HG03460 (cell line): Measurements from ENCODE around the gene EIF4EBP2.

Experiments used
- ATAC-seq: cut with Tn5 transposase; IDR thresholded peaks from one replicate; pipeline ENCODE4 v1.9.1; 2021; ENCODE audit not compliant: unreplicated experiment

Gene EIF4EBP2, protein sequence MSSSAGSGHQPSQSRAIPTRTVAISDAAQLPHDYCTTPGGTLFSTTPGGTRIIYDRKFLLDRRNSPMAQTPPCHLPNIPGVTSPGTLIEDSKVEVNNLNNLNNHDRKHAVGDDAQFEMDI

DNA sequence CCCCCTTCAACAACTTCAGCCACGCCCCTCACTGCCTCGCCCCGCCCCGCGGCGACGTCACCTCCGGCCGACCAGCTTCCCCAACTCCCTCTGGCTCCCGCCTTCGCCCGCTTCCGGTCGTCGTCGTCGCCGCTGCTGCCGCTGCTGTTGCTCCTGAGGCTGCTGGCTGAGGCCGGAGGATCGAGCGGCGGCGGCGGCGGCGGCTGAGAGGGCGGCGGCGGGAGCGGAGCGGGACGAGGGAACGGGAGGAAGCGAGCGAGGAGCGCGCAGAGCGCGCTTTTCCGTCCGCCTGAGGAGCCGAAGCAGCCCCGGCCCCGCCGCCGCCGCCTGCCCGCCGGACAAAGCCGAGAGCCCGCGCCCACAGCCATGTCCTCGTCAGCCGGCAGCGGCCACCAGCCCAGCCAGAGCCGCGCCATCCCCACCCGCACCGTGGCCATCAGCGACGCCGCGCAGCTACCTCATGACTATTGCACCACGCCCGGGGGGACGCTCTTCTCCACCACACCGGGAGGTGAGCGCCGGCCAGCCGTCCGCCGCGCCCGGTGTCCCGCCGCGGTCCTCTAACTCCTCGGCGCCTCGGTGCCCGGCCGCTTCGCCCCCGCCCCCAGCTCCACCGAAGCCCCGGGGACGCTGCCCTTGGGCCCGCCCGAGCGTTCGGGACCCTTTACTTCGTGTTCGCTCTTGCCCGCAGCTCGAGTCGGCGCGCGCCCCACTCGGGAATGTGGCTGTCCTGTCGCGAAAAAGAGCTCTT is at the start of gene EIF4EBP2:
Gene EIF4EBP2 (plus strand): TSS at position 110 of the 751 bp plus-strand sequence. CDS start 257 bp downstream, at position 367.
- peak; percentile 85 for ATAC-seq

DNA sequence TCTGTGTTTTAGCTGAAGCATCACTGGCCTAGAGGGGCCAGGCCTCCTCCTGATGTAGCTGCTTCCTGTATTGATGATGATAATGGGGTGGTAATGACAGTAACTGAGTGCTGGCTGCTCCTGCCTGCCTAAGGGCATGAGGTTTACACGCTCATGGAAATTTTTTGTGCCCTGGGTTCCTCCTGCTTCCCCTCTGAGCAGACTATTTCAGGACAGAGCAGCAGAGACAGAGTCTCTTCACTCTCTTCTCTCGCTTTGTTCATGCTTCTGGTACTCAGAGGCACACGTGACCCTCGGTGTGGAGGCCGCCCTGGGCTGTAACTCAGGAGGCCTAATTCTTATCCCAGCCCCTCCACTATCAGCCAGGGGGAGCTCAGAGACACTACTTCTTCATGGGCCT is 49.4 kb upstream of the EIF4EBP2 start:
- ATAC-seq: peak; percentile 15

DNA sequence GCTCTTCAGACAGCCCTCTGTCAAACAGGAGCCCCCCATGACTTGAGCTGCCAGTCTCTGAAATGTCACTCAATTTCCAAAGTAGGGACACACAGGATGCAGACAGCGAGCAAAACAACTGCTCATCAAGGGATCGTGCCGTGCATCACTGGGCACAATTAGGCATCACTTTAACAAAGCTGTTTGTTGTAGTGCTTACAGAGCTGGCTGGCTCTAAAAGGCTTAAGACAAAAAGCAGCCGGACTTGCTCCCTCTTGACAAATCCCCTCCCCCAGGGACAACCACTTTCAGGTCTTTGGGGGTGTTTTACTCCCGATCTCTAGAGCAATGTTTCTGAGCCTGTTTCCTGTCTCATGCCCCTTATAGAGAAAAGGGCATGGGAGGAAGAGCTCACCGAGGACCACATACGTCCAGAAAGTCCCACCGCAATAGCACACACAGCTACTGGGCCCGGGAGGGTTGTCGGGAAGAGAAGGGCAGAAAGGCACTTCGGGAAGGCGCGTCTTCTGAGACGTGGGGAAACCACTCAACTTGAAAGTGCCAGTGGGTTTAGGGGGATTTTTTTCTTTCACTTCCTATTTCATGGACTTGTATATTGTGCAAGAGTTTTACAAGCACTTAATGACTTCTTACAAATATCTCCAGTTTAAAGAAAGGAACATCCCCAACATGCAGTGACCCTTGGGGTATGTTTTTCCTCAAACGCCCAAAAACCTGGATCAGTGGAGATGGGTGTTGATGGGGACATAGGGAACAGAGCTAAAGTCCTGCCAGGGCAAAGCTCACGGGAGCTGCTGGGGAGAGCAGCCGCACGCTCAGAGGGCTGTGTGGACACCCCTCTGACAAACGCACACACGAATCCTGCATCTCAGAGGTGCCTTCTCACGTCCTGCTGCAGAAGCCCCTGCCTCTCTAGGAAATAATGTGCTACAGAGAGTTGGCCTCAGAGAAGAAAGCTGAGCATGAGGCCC is 48.6 kb upstream of the EIF4EBP2 start:
- peak; percentile 57 for ATAC-seq

DNA sequence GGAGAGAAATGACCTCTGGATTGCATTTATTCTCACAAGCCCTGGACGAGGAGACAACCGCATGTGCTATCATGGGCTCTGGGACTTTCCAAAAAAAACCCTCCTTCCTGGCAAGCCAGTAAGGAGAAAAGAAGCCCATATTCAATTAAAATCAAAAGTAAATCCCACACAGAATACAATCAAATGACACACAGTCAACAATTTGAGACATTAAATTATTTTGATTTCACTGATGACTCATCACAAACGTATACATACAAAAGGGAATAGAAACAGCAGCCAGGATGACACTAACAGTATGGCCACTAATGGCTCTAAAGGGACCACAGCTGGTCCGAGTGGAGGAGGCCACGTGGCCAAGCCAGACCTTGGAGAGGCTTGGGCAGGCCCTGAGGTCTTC is 46.4 kb upstream of the EIF4EBP2 start:
- ATAC-seq: no peak

DNA sequence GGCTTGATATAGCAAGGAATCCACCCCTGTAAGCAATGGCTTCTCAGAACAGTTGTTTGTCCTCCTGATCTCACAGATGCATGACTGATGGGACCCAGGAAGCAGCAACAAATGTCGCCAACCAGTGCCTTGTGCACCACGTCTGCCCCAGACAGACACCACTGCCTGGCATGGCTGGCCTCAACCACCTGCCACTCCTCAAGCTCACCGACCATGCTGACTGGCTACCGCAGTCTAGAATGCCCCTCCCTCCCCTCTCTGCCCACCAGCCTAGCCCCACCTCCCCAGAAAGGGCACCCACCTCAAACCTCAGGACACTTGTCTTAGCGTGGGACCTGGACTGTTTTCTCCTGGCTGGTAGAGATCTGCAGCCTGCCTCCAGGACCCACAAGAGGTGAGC is 45.5 kb upstream of the EIF4EBP2 start:
- ATAC-seq: no peak

DNA sequence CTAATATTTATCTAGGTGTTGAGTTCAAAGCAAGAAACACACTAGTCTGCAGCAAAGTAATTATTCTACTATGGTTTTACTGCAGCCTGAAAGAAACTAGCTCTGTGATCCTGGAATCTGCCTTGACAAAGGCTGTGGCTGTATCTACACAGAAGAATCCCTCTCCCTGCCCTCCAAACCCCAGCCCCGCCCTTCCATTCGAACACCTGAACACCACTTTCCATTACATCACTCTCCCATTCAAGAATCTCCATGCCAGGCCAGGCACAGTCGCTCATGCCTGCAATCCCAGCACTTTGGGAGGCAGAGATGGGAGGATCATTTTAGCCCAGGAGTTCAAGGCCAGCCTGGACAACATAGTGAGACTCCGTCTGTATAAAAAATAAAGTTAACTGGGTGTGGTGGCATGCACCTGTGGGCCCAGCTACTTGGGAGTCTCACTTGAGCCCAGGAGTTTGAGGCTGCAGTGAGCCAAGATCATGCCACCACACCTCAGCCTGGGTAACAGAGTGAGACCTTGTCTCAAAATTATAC is 44.9 kb upstream of the EIF4EBP2 start:
- ATAC-seq: no peak

DNA sequence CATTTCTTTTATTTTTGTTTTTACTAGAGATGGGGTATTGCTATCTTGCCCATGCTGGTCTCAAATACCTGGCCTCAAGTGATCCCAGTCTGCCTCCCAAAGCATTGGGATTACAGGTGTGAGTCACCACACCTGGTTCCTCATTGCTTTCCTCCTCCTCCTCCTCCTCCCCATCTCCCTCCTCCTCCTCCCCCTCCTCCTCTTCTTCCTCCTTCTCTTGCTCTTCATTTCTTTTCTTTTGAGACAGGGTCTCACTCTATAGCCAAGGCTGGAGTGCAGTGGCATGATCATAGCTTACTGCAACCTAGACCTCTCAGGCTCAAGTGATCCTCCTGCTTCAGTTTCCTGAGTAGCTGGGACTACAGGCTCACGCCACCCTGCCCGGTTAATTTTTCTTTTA is 43.7 kb upstream of the EIF4EBP2 start:
- no peak for ATAC-seq

DNA sequence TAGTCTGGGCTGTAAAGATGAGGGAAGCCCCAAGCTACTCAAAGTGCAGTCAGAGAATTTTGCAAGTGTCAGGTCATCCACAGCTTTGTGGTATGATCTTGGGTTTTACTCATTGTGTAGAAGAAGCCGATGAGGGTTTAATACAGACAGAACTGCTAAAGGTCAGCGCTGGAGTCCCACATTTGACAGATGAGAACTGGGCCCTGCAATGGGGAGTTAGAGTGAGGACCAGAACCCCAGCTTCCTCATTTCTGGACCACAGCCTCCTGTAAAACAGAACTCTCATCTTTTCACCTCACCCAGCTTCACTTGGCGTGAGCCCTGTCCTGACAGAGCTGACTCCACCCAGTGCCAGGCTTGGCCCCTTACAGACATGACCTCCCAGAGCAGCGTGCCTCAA is 41.6 kb upstream of the EIF4EBP2 start:
- ATAC-seq: no peak

DNA sequence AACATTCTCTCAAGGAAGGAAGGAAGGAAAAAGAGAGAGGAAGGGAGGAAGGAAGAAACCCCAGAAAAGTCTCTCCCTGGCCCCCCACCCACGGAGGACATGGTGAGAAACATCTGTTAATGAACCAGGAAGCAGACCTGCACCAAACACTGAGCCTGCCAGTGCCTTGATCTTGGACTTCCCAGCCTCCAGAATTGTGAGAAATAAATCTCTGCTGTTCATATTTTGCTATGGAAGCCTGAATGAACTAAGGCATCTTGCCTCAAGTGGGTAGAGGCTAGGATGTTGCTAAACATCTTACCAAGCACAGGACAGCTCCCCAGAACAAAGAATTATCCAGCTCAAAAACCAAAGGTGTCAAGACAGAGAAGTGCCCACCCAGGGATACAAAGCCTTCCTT is 40.7 kb upstream of the EIF4EBP2 start:
- no peak for ATAC-seq

DNA sequence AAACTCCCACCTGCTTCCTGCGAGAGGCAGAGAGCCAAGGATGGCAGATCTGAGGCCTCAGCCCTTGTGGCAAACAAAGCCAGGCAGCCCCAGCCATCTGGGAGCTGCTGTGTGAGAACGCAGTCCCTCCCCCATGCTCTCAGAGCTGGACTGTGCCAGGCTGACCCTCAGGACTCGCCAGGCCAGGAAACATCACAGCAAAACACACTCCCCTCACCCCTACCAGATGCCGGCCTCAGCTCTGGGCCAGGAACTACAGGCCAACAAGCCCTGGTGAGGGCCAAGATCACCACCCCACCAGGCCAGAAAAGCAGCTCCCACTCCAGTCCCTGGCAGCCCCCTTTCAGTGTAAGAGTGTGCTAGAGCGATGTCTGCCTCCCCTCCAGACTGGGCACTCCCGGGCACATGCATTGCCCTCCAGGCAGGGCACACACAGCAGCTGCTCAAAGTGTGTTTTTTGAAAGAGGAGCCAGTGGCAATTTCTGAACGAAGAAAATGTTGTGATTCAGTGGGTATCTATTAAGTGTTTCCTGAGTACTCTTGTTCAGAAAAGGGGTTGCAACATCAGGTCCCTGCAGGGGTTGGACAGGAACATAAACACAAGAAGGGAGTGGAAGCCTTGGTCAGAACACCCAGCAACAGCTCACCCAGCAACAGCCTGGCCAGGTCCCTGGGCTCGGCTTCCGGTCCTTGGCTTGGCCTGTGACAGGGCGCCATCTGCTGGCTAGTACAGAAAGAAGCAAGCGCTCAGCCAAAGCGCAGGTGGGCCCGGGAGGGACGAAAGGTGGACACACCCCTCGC is 39.8 kb upstream of the EIF4EBP2 start:
- peak; percentile 90 for ATAC-seq

DNA sequence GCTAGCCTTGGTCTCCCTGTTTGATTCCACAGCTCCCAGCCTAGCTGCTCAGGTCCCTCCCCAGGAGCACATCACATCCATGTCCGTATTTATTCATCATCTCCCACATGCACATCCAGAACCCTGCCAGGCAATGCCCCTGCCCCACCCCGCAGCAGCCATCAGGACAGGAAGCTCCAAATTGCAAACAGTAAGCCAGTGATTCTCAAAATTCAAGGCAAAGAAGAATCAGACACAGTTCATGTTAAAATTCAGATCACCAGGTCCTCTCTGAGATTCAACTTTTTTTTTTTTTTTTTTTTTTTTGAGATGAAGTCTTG is 39.2 kb upstream of the EIF4EBP2 start:
- ATAC-seq: no peak

DNA sequence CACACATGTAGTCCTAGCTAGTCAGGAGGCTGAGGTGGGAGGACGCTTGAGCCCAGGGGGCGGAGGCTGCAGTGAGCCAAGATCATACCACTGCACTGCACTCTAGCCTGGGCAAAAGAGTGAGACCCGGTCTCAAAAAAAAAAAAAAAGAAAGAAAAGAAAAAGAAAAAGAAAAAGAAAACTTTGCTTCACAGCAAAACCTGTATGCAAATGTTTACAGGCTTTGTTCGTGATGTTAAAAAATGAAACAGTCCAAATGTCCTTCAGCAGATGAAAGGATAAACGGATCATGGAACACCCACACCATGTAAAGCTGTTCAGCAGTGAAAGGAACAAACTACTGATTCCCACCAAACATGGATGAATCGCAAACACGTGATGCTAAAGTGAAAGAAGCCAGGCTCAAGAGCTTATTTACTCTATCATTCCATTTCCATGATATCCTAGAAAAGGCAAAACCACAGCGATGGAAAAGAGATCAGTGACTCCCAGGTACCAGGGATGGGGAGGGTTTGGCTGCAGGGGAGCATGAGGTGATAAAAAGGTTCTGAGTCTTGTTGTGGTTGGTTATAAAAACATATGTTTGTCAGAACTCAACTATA is 36.6 kb upstream of the EIF4EBP2 start:
- ATAC-seq: no peak

DNA sequence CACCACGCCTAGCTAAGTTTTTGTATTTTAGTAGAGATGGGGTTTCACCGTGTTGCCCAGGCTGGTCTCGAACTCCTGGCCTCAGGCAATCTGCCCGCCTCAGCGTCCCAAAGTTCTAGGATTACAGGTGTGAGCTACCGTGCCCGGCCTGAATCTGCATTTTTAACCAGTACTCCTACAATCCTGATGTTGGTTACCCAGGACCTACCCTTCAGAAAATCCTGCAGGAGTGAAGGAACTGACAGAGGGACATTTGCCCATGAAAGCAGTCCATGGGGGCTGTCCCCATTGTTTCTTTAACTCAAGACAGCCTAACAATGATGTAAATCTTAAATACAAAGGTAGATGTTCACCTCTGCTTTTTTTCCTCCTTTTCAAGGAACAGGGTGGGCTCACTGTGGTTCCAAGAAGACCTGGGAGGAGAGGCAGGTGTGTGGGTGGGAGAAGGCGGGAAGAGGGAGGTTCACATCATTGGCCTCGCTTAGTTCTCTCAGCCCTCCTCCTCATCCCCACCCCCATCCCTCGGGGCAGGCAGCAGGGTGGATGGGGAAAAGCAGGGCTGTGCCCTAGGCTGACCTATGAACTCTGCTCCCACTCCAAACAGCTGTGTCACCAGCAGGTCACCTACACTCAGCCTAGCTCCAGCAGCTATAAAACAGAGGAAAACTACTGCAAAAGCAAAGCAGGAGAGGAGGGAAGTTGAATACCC is 35.0 kb upstream of the EIF4EBP2 start:
- ATAC-seq: no peak

DNA sequence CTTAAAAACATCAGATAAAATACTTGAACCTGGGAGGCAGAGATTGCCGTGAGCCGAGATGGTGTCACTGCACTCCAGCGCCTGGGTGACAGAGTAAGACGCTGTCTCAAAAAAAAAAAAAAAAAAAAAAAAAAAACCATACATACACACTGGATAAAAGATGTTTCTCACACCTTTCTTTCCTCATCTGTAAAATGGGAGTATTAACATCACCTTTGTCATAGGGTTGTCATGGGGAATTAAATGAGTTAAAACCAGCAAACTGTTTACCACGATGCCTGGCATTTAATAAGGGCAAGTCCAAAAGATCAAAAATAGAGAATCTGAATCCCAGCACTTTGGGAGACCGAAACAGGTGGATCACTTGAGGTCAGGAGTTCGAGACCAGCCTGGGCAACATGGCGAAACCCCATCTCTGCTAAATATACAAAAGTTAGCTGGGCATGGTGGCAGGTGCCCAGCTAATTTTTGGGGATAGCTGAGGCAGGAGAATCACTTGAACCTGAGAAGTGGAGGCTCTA is 34.4 kb upstream of the EIF4EBP2 start:
- no peak for ATAC-seq

DNA sequence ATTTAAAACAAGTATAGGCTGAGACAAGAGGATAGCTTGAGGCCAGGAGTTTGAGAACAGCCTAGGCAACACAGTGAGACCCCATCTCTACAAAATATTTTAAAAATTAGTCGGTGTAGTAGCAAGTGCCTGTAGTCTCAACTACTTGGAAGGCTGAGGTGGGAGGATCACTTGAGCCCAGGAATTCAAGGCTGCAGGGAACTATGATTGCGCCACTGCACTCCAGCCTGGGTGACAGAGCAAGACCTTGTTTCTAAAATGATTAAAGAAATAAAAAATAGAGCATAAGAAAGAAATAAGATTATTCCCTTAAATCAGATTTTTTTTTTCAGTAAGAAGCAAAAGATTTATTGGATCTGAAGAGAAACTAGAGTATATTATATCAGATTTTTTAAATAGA is 33.2 kb upstream of the EIF4EBP2 start:
- ATAC-seq: no peak

DNA sequence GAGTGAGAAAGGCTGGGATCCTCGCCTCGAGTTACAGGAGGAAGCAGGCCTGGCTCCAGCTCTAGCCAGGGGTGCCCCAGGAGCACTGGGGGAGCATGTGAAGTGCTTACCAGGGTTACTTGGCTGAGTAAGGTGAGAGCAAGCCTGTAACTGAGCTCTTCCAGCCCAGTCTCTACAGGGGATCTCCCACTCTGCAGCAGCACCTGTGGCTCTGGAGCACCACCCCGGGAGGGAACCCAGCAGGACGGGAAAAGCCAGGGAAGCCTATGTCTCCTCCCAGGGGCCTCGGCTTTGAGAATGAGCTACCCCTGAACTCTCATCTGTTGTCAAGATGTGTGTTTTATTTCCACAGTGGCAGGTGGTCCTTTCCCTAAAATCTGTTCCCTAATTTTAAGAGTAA is 32.1 kb upstream of the EIF4EBP2 start:
- no peak for ATAC-seq

DNA sequence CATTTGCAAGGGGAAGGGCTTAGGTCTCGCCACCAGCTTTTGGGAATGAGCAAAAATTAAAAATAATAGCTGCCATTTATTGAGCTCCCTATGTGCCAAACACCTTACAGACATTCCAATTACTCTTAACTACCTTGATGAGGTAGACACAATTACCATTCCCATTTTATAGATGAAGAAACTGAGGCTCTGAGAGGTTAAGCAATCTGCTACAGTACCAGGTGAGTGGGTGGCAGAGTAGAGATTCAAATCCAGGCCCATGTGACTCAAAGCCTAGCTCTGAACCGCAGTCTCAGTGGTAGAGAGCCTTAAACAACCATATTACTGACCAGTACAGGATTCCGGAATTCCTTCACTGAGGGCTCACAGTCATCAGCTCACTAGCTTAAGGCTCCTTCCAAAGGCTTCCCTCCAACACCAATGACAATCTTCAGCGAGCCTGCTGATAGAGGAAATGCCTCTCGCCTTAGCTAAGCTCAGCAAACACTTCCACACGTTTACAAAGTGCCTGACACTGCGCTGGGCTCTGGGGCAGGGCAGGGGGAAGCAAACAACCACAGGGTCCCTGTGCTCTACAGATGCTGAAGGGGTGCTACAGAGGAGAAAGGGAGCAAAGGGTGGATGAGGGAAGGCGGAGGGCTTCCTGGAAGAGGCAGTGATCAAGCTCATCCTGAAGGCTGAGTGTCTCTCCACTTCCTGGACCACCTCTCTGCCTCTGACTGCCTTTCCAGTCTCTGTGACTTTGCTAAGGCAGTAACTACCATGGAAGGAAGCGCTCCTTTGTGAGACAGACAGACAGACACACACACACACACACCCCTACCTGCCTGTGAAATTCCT is 28.9 kb upstream of the EIF4EBP2 start:
- no peak for ATAC-seq

DNA sequence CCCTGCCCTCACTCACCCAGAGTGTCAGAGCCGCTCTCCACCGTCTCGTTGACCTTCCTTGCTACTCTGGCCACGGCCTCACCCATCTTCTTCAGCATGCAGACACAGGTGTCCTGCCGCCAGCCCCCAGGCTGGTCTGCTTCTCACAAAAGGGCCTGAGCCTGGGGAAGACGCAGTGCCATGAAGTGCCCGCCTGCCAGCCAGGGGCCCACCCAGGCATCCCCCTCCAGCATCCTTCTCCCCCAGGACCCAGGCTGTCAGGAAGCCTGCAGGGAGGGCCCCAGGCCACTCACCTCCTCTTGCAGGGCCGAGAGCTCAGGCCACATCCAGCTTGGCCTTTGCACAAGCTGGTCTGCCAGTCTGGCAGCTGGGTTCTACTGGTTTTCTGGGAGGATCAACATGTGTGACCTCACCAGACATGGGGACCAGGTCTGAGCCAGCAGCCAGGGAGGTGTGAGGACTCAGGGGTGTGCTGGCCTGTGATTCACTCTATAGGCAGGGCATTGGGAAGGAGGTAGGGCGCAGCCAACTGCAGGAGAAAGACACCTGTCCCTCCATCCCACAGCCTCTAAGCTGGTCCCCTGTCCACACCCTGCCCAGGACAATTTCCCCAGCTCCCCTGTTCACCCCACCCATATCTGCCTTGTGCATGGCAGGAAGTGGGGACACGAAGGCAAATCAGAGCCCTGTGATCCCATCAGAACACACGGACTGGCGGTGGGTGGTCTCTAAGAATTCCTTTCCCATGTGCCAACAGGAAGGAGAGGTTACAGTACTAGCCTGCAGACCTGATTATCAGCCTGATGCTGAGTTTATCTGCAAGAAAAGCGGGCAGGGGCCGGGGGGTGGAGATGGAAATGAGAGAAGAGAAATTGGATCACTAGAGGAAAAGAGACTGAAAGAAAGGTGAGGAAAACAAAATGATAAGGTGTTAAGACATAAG is 27.2 kb upstream of the EIF4EBP2 start:
- no peak for ATAC-seq
